Retina (tissue), 1 donor: ENCODE measurements around the gene ATP6V0D1.
"Not testable (repeated sequence)": the region's sequence is repeated elsewhere in the genome, so short reads cannot be mapped to it uniquely, and the experiment has no call there.

ENCODE experiments used
- DNase-seq: peaks from one replicate; pipeline ENCODE4 v3.0.0-alpha.2; 2016

Gene ATP6V0D1

DNA sequence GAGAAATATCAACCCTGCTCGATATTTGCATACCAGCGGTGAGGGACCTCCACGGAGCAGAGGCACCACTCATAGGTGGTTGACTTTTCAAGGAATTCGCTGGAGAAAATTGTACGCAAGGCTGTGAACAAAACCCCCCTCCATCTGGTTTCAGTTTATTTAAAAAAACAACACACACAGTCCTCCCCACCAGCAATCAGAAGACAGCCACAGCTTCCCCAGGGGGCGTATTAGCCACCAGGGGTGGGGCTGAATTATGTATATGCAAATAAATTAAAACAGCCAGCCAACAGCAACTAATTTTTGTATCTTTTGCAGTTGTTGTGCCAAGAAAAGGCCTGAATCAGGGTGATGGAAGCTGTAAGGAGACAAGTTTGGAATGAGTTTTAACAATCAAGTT lies 55.9 kb downstream of the ATP6V0D1 start:
- no peak for DNase-seq

DNA sequence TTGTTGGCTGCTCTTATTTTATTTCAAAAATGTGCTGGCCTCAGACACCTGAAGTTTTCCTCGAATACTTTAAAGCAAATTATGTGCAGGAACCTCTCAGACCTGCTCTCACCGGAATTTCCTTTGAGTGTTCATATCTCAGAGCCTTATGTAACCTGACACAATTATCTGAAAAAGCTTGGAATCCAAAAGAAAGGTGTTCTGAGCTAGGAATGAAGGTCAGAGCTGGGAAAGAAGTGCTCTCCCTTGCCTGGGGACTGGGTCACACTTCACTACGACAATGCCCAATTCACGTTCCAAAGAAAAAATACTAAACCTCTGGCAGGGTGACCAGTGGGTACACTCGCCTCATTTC lies 56.7 kb downstream of the ATP6V0D1 start:
- no peak for DNase-seq

DNA sequence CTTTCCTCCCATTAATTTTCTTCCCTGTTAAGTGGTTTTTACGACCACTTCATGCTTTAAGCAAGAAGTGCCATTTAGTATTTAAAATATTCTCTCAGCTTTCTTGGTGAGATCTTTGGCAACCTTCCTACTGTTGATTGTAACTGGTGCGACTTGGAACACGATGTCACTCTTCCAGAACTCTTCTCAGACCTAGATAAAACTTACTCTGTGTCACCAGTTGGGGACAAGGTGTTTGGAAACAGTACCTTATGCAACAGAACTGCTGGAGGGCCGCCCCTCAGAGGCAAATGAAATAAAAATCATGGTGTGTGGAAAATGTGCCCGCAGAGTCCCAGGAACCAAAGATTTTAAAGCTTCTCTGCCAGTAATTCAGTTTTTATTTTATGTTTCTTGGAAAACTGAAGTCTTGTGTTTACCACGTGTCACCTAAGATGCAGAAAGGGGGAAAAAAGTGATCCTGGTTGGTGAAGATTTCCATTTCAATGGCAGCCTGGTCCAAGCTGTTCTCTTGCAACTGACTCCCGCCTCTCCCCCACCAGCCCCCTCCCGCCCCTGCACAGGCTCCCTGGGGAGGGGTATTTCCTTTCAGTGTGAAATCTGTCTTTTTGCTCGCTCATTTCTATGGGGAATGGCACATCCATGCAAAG lies 57.2 kb downstream of the ATP6V0D1 start:
- no peak for DNase-seq

DNA sequence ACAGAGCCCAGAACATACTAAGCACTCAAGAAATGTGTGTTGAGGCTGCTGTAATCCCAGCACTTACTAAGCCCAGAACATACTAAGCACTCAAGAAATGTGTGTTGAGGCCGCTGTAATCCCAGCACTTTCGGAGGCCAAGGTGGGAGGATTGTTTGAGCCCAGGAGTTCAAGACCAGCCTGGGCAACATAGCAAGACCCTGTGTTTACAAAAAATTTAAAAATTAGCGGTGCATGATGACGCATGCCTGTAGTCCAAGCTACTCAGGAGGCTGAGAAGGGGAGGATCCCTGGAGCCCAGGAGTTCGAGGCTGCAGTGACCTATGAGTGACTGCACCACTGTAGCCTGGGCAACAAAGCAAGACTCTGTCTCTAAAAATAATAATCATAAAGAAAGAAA lies 57.9 kb downstream of the ATP6V0D1 start:
- no peak for DNase-seq

DNA sequence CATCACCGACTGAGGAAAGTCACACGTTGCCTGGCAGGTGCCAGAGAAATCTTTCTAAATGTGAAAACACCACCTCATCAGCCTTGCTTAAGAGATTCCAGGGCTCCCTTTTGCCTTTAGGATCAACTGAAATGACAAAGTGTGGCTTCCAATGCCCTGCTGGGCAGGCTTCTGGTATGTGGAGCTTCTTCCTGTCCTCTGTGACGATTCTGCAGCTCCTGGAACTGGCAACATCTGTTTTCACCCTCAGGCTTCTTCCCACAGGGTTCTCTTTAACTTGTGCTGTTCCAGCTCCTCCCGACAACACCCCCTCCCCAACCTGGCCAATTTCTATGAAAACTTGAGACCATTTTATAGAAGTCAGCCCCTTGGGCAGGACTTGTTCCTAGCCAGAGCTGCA lies 59.9 kb downstream of the ATP6V0D1 start:
- no peak for DNase-seq

DNA sequence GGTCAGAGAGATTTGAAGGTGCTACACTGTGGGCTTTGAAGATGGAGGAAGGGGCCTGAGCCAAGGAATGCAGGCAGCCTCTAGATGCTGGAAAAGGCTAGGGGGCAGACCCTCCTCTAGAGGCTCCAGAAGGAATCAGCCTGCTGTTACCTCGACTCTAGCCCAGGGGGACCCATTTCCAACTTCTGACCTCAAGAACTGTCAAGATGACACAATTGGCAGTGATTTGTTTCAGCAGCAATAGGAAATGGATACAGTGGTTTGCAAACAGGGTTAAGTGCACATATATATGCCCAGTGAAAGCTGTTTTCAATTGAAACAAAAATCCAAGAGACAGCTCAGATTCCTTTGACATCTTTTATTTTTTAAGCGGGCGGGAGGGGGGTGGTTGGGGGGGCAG lies 61.0 kb downstream of the ATP6V0D1 start:
- no peak for DNase-seq

DNA sequence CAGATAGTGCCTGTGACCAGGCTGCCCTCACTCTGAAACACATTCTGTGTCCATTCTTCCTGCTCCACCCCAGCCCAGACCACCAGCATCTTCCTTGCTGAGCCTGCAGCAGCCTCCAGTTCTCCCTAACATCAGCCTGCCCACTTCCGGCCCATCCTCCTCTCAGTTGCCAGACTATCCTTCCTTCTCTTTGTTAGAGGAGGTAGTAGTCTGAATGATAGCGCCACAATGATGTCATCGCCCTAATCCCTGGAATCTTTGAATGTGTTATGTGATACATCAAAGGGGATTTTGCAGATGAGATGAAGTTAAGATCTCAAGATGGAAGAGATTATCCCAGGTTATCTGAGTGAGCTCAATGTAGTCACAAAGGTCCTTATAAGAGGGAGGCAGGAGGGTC lies 61.5 kb downstream of the ATP6V0D1 start:
- no peak for DNase-seq

DNA sequence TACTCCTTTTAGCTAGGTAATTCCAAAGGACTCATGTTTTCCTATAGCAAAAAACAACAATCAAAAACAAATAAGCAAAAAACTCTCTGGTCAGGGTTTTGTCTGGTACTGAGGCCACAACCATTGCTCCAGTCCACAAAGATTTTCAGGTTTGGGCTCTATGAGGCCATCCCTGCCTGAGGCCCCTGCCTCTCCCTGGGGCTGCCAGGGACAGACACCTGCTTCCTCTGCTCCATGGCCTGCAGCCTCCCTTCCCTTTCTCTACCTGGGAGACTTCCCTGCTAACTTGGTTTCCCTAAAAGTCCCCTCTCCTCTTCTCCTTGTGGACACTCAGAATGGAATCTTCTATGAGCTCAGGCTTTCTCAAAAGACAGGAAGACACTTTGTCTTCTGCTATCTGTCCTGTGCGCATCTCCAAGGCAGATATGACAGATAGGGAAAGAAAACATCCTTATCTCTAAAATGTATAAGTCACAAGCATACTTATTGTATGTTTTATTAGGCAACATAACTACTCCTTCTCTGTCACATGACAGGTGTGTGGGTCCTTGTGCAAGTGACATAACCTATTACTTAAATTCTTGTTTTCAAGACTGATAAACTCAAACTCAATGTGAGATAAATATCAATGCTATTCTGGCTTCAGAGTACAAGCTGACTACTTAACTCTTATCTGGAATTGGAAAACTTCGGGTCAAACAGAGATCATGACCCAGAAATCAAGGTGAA lies 63.5 kb downstream of the ATP6V0D1 start:
- DNase-seq: no peak

DNA sequence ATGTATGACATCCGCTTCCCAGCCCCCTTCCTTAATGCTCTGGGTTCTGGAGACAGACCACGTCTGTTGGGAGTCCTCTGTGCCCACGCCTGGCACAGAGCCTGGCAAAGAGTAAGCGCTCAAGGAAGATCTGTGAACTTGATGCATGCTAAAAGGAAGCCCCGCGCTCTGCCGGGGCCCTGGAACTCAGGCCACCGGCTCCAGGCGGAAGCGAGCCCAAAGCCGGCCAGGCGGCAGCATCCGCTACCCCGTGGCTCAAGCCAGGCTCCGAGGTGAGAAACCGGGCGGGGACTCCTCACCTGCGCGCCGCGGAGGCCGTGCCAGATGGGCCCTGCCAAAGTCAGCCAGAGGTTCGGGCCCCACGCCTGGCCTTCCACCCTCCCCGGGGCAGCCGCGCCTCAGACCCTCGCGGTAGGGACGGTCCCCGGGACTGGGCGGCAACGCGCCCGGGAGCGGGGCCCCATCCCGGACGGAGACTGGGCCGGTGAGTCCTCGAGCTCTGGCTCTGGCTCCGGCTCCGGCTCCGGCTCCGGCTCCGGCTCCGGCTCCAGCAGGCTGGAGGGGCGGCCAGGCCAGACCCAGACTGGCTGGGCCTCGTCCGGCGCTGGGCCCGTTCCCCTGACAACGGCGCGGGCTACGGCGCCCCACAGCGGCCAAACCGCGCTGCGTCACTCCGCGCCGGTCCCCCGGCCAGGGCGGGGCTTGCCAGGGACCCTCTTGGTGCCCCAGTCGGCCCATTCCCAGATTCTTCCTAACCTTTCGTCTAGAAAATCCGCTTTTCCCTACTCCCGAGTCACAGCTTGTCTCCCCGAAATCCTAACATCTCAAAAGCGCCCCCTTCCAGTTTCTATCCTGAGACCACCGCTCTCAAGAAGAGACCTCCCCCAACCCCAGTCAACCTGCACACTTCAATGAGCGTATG lies 64.8 kb downstream of the ATP6V0D1 start, which contains the start of gene ZDHHC1:
Gene ZDHHC1, minus strand, starts transcription at position 606 of the 922 bp plus-strand sequence. CDS start 8,702 bp downstream, outside the sequence.
- DNase-seq: peak; percentile 96

DNA sequence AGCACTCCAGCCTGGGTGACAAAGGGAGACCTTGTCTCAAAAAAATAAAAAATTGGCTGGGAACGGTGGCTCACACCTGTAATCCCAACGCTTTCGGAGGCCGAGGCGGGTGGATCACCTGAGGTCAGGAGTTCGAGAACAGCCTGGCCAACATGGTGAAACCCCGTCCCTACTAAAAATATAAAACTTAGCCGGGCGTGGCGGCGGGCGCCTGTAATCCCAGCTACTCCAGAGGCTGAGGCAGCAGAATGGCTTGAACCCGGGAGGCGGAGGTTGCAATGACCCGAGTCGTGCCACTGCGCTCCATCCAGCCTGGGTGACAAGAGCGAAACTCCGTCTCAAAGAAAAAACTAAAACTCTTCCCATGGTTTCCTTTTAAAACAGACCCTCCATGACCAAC lies 65.5 kb downstream of the ATP6V0D1 start:
- not testable (repeated sequence) for DNase-seq

DNA sequence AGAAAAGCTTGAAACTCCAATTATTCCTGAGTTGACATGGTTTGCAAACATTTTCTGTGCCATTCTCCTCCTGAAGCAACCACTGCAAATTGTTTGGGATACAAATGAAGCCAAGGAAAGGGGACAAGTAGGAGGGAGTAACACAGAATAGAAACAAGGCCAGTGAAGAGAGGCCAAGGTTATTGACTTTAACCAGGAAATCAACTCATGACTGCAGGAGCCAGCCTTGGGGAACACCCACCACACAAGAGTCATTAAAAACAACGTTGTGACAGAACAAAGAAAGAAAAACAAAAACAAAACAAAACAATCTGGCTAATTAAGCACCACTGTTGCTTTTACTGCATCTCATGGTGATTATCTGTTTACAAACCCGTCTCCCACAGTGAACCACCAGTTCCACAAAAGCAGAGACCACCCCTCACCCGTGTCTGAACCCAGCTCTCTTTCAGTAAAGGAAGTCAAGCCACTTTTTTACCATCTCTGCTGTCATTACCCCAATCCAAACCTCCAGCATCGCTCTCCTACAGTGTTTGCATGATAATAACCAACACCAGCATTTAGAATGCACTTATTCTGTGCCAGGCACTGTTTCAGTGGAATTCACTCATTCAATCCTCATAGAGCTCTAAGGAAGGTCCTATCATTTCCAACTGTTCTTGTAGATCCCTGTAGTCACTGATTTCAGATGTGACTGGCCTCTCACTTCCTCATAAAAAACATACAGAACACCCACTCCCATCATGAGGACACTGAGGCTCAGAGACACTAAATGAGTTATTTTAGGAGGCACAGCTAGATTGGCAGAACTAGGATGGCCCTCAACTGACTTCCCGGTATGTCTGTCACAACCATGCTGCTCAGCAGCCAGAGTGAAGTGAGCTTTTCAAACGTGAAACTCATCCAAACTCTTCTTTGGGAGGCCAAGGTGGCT lies 66.7 kb downstream of the ATP6V0D1 start:
- no peak for DNase-seq

DNA sequence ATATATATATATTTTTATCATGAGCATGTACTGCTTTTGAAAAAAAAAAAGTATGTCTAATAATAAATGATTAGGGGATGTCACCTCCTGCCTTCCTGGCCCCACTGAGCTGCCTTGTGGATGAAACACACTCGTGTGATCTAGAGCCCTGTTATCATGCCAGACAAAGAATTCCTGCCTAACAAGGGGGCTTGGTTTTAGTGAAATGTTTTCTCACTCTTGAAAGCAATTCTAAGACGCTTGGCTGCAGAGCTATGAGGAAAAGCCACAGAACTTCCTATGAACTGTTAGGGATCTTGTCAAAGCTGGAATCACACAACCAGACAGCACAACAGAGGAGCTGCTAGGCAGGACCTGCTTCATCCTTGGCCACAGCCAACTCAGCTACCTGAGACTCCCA lies 68.7 kb downstream of the ATP6V0D1 start:
- no peak for DNase-seq

DNA sequence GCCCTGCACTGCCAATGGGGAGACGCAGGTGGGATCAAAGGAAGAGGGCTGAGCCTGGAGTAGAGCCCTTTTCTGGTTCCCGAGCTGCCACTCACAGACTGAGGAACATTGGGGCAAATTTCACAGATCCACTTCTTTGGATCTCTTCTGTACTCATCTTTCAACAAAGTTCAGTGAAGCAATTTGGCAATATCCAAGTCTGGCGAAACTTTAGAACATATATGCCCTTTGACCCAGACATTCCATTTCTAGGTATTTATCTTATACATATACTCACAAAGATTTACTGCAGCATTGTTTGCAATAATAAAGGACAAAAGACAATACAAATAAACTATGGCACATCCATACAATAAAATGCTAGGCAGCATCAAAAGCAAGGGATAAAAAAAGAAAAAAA lies 69.6 kb downstream of the ATP6V0D1 start:
- DNase-seq: no peak

DNA sequence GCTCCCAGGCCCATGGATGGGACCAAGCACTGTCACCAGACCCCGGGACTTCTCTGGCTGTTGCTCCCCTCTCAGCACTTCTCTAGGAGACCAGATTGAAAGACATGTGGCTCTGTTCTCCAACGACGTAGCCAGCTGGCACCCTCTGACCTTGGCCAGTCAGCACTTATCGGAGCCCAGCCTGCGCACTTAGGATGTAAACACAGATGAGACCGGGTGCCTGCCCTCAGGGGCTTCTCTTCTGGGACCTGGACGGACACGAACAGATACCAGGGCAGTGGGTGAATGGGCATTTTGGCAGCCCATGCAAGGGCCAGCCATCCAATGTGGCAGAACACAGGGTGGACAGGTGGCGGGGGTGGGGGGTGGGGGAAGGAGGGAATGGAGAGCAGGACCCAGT lies 71.3 kb downstream of the ATP6V0D1 start:
- no peak for DNase-seq

DNA sequence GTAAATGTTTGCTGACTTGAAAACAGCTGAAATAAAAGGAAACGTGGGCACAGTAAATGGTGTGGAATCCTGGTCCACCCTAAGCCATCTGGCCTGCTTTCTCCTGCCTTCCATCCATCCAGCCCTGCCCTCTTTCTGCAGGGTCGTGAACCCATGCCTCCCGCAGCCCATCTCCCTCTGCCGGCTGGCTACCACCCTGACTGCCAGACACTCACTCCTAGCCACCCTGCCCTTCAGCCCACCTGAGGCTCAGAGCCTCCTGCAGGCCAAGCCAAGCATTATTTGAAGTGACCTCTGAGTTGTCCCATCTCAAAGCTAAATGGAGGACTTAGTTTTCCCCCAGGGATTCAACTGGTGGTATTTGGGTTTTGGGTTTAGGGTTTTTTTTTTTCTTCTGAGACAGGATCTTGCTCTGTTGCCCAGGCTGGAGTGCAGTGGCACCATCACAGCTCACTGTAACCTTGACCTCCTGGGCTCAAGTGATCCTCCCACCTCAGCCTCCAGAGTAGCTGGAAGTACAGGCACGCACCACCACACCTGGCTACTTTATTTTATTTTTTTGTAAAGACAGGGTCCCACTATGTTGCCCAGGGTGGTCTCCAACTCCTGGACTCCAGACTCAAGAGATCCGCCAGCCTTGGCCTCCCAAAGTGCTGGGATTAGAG lies 73.0 kb downstream of the ATP6V0D1 start:
- no peak for DNase-seq

DNA sequence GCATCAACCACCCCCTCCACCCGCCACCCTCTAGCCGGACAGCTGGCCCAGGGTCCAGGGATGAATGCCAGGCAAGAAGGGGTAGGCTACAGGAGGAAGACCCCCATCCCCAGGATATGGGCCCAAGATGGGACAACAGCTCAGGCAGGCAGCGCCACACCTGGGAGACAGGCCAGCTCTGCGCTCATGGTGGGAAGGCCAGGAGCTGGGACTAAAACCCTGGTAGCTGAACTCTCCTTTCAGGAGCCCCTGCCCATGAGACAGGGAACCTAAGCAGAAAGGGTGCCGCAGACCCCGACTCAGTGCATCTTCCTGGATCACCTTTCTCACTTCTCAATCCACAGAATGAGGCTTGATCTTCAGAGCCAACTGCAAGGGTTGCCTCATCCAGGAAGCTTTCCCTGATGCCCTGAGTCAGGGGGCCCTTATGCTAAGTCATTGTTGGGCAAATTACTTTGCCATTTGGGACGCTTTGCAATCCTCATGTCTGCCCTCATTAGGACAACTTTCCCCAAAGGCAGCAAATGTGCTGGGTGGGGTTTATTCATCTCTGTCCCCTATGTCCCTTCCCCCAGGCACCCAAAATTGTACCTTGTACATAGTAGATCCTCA lies 73.7 kb downstream of the ATP6V0D1 start:
- no peak for DNase-seq

DNA sequence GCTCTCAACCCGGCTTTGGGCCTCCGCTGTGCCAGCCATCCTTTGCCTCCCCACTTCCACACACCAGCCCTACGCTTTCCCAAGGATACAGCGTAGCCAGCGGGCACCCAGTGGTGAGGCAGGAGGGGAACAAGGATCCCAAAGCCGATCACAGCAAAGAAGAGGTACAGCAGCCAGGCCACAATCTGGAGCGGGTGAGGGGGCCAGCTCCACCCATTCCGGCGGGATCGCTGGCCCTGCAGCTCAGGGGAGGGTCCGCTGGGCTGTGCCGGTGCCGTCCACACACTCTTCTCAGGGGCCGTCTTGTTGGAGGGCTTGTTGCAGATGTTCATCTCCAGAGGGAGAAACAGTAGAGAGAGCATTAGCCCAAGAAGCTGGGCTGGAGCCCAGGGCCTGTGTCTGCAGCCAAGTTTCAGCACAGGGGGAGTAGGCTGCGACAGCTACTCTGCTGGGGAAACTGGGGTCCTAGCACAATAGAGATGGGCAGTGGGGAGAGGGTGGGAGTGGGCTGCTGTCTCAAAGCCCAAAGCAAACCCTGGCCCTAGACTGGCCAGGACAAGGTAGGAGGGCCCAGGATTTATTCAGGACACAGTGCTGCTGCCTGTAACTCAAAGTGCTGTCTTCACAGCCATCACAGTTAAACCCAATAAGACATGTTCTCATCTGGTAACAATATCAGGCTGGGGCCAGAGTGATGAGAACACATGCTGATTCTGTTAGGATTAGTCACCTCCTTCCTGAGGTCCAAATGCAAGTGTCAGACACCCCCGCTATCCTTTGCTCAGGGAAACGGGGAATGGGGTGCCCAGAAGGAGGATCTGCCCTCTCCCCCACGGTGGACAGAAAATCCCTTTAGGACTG lies 74.6 kb downstream of the ATP6V0D1 start:
- DNase-seq: no peak

DNA sequence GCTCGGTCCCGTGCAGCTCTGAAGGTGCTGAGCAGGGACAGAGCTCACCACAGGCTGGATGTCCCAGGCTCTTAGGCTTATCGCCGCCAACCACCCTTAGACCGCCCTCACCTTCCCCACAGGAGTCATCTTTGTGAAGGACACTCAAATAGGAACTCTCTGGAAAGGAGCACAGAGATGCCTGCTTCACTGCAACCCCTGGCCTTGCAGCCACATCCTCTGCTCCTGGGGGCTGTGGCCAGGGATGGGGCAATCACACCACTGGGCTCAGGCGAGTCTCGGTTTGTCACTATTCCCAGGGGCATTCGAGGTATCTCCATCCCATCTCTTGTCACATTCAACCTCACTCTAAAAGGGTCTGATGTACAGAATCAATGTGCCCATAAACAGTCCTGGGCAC lies 75.6 kb downstream of the ATP6V0D1 start:
- no peak for DNase-seq

DNA sequence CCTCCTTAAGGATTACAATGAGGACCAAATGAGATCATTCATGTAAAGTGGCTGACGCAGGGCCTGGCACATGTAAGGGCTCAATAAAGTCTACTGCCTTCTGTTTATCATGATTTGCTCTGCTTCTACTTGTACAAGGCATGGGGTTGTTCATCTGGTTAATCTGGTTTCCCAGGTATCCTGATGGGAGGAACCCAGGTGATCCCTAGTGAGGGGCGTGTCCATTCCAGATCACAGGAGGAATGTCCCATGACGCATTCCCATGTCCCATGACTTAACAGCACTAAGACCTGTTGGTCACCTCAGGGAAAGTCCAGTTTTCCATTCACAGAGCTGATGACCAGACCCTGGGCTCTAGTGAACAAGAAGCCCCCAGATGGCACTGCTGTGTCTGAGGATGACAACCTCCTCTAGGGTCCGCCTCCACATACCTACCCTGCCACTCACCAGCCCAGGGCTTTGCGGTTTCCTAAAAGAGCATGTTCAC lies 76.2 kb downstream of the ATP6V0D1 start:
- no peak for DNase-seq

DNA sequence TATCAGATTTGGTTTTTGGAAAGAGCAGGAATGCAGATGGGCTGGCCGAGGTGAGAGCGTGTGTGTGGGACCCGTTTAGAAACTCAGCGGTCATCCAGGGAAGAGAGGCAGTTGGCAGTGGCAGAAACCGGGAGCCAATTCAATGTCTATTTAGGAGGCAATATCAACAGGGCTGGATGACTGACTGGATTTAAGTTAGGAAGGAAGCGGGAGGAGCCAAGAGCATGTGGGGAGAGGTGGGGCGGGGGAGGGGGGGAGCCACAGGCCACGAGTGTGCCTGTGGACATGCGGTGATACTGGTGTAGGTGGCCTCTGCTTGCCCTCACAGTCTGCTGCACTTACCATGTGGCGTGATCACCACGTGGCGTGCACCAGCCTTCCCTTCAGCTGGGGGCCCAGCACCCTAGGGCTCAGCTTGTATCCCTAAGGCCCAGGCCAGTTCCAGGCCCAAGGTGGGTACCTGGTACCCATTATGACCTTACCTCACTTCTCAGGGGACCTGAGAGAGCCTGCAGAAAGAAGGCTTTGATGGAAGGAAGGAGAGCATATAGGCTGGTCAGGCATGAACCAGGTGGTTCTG lies 76.9 kb downstream of the ATP6V0D1 start:
- DNase-seq: no peak
